Measurements from ENCODE around the gene PTAR1.

- TF ChIP-seq CTCF (IDR thresholded peaks at IDR 0.05; ENCODE audit: insufficient read depth, low read depth, low read length), result no peak
- TF ChIP-seq EZH2 (IDR thresholded peaks at IDR 0.05; ENCODE audit: insufficient read depth, low read length), result no peak
Observed at GRCh38 chr9:69677931-69678330, 81.9 kb downstream of the PTAR1 start.

Measured in astrocyte (in vitro differentiated cells and primary cell).